Middle frontal gyrus (tissue), 1 donor: ENCODE results near the gene CRABP2.

Source experiments
- DNase-seq: peaks from one replicate; pipeline ENCODE4 v3.0.0-alpha.2; 2015; ENCODE audit warnings: low spot score; ENCODE audit errors: extremely low spot score

The CRABP2 gene

GRCh38 chr1:156670359-156670758 is 35.0 kb downstream of the CRABP2 start:
- no peak for DNase-seq

- no peak for DNase-seq
Measured at GRCh38 chr1:156669794-156670193, 35.6 kb downstream of the CRABP2 start.

- DNase-seq: no peak
Measured at GRCh38 chr1:156668801-156669637, 36.4 kb downstream of the CRABP2 start.

- DNase-seq: no peak
Measured at GRCh38 chr1:156667968-156668709, 37.2 kb downstream of the CRABP2 start.

- no peak for DNase-seq
Measured at GRCh38 chr1:156667610-156667967, 37.8 kb downstream of the CRABP2 start.

GRCh38 chr1:156666862-156667609 is 38.3 kb downstream of the CRABP2 start:
- DNase-seq: no peak

GRCh38 chr1:156665539-156665938 is 39.8 kb downstream of the CRABP2 start:
- DNase-seq: no peak

DNA sequence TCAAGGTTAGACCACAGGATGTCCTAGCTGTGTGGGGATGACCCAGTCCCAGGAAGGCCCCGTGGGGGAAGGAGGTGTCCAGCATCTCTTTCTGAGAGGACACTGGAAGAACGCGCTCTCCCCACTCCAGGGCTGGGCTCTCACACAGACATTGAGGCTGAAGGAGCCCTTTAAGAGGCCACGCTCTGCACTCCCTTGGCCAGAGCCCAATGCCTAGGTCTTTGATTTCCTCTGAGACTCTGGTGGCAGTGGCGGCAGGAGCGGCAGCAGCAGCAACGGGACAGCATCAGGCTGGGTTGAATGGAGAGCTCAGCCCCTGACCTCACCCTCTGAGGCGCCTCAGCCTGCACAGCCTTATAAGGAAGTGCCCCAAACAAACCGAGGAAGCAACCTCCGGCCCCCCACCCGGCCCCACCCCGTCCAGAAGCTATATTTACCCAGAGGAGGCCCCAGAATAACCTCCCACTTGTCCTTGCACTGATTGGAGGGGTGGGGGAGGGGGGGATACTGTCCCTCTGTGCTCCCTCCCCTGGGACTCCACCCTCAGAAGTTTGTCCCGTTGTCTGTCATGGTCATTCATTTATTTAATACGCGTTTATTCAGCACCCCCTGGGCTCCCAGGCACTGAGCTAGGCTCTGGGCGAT is 40.5 kb downstream of the CRABP2 start:
- no peak for DNase-seq

DNA sequence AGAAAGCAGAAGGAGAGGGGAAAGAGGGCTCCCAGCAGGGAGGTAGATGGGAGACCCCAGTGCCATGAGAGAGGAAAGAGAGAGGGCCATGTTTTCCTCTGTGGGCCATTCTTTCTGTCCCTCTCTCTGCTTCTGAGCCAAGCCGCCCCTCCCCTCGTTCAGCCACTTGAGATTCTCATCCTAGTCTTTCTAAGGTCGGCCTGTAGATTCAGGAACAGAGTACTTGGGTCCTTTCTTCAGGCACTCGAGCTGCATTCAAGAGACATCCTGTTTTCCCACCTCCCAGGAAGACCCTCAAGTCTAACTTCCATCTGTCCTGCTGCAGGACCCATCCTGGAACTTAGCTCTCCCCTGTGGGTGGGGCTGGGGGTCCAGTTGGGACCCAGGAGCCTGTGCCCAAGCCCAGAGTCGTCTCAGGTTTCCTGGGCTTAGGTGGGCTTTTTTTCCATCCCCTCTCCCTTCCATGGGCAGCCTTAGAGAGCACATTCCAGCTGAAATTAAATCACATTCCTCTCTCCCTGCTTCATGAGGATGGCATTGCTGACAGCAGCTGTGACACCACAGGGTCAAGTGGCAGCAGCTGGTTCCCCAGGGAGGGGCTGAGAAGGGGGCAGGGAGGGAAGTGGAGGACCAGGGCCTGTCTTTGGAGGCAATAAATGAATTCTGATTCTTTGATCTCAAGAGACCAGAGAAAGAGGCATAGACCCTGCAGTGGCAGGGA is 41.2 kb downstream of the CRABP2 start:
- DNase-seq: no peak

GRCh38 chr1:156663178-156663577 is 42.2 kb downstream of the CRABP2 start:
- no peak for DNase-seq

DNA sequence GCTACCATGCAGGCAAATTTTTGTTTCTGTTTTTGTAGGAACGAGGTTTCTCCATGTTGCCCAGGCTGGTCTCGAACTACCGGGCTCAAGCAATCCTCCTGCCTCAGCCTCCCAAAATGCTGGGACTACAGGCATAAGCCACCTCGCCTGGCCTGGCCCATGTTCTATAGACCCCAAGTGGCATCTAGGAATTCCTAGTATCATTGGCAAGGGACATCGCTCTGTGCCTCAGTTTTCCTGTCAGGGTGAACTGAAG is 42.7 kb downstream of the CRABP2 start:
- no peak for DNase-seq

DNA sequence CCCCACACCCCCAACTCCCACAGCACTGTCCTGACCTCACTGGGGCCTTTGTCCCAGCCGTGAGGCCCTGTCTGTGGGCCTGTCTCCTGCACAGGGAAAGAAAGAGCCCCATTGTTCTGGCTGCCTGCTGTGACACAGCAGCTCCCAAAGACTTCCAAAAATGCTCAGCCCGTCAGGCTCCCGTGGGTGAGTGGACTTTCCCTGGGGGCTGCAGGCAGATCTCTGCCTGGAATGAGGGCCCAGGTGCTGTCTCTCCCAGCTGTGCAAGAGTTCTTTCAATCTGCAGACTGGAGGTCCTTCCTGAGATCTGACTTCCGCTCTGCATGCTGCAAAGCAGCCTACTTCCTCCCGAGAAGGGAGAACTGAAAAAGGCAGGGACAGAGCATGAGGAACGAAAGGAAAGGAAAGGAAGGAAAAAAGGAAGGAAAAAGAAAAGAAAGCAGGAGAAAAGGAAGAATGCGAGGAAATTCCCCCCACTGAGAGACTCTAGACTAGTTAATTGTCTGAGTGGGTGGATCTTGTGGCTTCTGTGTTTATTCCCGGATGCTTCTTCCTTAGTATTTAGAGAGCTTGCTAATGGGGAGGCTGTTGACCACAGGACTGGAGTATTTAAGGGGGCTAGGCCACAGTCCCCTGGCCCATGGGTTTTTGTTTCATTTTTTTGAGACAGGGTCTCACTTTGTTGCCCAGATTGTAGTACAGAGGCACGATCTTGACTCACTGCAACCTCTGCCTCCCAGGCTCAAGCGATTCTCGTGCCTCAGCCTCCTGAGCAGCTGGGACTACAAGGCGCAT is 43.2 kb downstream of the CRABP2 start:
- no peak for DNase-seq

- DNase-seq: no peak
Measured at GRCh38 chr1:156660752-156661112, 44.7 kb downstream of the CRABP2 start.

DNA sequence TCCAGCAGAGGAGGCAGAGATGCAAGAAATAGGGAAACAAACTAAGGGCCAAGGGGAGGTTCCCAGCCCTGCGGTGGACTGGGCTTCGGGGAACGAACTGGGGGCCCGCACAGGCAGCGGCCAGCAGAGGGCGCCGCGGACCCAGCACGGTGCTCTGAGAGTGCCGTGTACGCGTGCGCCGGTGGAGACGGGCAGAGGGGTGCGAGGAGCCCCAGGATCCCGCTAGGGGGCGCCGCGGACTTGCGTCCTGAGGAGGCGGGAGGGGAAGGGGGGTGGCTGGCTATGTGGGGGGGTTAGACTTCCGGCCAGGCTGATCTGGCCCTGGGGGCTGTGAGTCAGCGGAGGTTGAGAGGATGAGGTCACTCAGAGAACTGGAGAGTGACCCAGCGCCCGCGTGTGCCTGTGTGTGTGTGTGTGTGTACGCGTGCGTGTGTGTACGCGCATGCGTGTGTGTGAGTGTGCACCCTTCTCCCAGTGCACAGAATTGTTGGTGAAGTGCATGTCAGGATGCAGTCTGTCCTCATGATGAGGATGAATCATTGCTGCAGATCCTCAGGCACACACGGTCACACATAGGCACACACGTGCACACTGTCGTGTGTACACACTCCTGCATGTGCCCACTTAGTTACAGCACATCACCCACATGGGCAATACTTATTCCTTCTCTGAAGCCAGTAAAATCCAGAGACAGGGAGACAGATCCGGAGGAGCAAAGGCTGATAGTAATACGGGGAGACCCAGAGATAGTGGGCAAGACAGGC is 45.2 kb downstream of the CRABP2 start:
- peak; percentile 87 for DNase-seq

DNA sequence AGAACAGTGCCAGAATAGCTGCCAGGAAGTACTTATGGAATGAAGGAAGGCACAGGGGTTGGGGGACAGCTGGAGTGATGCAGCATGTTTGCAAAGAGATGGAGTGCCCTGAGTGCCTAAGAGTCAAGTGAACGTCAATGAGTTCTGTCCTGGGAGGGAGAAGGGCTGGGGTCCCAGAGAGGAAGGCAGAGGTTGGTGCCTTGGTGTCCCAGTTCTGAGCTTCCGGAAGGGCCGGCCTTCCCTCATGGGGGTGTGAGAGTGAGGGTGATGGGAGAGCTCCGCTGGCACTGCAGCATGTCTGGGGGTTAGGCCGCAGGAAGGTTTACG is 45.8 kb downstream of the CRABP2 start:
- no peak for DNase-seq

GRCh38 chr1:156658945-156659574 is 46.3 kb downstream of the CRABP2 start:
- no peak for DNase-seq

DNA sequence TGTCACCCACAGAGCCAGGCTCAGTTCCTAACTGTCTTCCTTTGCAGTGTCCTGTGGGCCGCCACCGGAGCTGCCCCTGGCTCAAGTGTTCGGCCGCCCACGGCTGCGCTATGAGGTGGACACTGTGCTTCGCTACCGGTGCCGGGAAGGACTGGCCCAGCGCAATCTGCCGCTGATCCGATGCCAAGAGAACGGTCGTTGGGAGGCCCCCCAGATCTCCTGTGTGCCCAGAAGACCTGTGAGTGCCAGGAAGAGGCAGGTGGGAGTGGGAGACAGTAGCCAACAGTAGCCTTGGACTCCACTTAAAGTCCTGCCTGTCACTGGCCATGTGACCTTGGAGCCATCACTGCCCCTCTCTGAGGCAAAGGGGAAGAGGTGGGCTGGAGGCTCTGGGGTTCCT is 46.9 kb downstream of the CRABP2 start:
- DNase-seq: no peak

DNA sequence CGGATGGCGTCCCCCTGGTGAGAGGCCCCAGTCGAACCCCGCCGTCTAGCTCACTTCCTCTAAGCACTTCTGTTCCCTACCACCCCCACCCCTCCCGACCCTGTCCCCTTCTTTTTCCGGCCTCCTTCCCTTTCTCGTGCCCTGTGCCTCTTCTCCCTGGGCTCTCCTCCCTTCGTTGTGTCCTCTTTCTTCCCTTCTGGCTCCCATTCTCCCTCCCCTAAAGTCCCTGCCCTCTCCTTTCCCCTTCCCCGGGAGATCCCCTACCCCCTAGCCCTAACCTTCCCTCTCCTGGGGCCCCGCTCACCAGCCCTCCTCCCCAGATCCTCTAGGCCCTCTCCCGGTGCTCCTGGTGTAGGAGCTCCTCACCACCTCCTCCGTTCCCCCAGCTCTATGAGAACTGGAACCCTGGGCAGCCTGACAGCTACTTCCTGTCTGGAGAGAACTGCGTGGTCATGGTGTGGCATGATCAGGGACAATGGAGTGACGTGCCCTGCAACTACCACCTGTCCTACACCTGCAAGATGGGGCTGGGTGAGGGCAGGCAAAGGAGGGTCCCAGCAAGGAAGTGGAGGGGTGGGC is 47.6 kb downstream of the CRABP2 start:
- DNase-seq: no peak
